Measurements from ENCODE around the gene LIMA1.

The LIMA1 gene

GRCh38 chr12:50261654-50262053 is 21.7 kb downstream of the LIMA1 start:
- CTCF ChIA-PET: no interaction called here
- POLR2A ChIA-PET: interaction anchor here (1.4 kb wide), 1 partner anchor 53 kb away, joined by 3 read pairs; no protein-coding TSS in a partner anchor
- no peak for DNase-seq (ENCODE audit: extremely low spot score)
- no peak for TF ChIP-seq ZNF384 (IDR thresholded peaks at IDR 0.05)
- TF ChIP-seq ELF4 (IDR thresholded peaks at IDR 0.05): no peak
- no peak for TF ChIP-seq PKNOX1 (IDR thresholded peaks at IDR 0.05)
- TF ChIP-seq FOXM1 (IDR thresholded peaks at IDR 0.05; ENCODE audit: borderline replicate concordance): no peak
- TF ChIP-seq HDGF (IDR thresholded peaks at IDR 0.05; ENCODE audit: borderline replicate concordance): no peak
- TF ChIP-seq L3MBTL2 (conservative IDR thresholded peaks at IDR 0.05): no peak
- no peak for TF ChIP-seq SUZ12 (IDR thresholded peaks at IDR 0.05)
- no peak for TF ChIP-seq BHLHE40 (IDR thresholded peaks at IDR 0.05; ENCODE audit: borderline replicate concordance)
- no peak for TF ChIP-seq ARNT (IDR thresholded peaks at IDR 0.05)
- TF ChIP-seq CTBP1 (IDR thresholded peaks at IDR 0.05; ENCODE audit: borderline replicate concordance): no peak
- no peak for TF ChIP-seq SP1 (IDR thresholded peaks at IDR 0.05)

GRCh38 chr12:50258167-50258551 is 25.2 kb downstream of the LIMA1 start:
- no peak for TF ChIP-seq FOXA1 (IDR thresholded peaks at IDR 0.05)
- TF ChIP-seq TARDBP (IDR thresholded peaks at IDR 0.05): no peak
- TF ChIP-seq BHLHE40 (IDR thresholded peaks at IDR 0.05; ENCODE audit: borderline replicate concordance): no peak
- TF ChIP-seq PKNOX1 (IDR thresholded peaks at IDR 0.05): no peak
- ChIA-PET CTCF (no interaction called here), POLR2A (interaction anchor here (1.4 kb wide), 1 partner anchor 37 kb away, joined by 6 read pairs; no protein-coding TSS in a partner anchor)
- DNase-seq (ENCODE audit: extremely low spot score): no peak

- no peak for DNase-seq (ENCODE audit: extremely low spot score)
- TF ChIP-seq FOXA1 (IDR thresholded peaks at IDR 0.05) (no peak), SUZ12 (IDR thresholded peaks at IDR 0.05) (no peak), TARDBP (IDR thresholded peaks at IDR 0.05) (no peak), PKNOX1 (IDR thresholded peaks at IDR 0.05) (no peak), ELF4 (IDR thresholded peaks at IDR 0.05) (no peak), FOXK2 (IDR thresholded peaks at IDR 0.05) (no peak), L3MBTL2 (conservative IDR thresholded peaks at IDR 0.05) (no peak), BHLHE40 (IDR thresholded peaks at IDR 0.05; ENCODE audit: borderline replicate concordance) (no peak), ARNT (IDR thresholded peaks at IDR 0.05) (no peak), HDGF (IDR thresholded peaks at IDR 0.05; ENCODE audit: borderline replicate concordance) (no peak), FOXM1 (IDR thresholded peaks at IDR 0.05; ENCODE audit: borderline replicate concordance) (no peak)
- ChIA-PET CTCF (no interaction called here), POLR2A (interaction anchor here (1.4 kb wide), 1 partner anchor 37 kb away, joined by 6 read pairs; no protein-coding TSS in a partner anchor)
These were observed 25.8 kb downstream of the LIMA1 start for GRCh38 chr12:50257236-50258166.

GRCh38 chr12:50256761-50257160 is 26.6 kb downstream of the LIMA1 start:
- POLR2A ChIA-PET: interaction anchor here (1.4 kb wide), 1 partner anchor 36 kb away, joined by 6 read pairs; no protein-coding TSS in a partner anchor
- no peak for DNase-seq (ENCODE audit: extremely low spot score)
- CTCF ChIA-PET: no interaction called here
- TF ChIP-seq ZNF384 (IDR thresholded peaks at IDR 0.05): no peak
- no peak for TF ChIP-seq SUZ12 (IDR thresholded peaks at IDR 0.05)
- no peak for TF ChIP-seq ELF4 (IDR thresholded peaks at IDR 0.05)
- TF ChIP-seq L3MBTL2 (conservative IDR thresholded peaks at IDR 0.05): no peak
- no peak for TF ChIP-seq FOXK2 (IDR thresholded peaks at IDR 0.05)
- no peak for TF ChIP-seq ARNT (IDR thresholded peaks at IDR 0.05)
- no peak for TF ChIP-seq TARDBP (IDR thresholded peaks at IDR 0.05)
- TF ChIP-seq LEF1 (IDR thresholded peaks at IDR 0.05; ENCODE audit: borderline replicate concordance): no peak
- TF ChIP-seq FOXA1 (IDR thresholded peaks at IDR 0.05): no peak
- no peak for TF ChIP-seq BHLHE40 (IDR thresholded peaks at IDR 0.05; ENCODE audit: borderline replicate concordance)
- TF ChIP-seq HDGF (IDR thresholded peaks at IDR 0.05; ENCODE audit: borderline replicate concordance): no peak

GRCh38 chr12:50252977-50253602 is 30.2 kb downstream of the LIMA1 start:
- ChIA-PET CTCF (no interaction called here), POLR2A (no interaction called here)
- DNase-seq (ENCODE audit: extremely low spot score): no peak
- TF ChIP-seq CTBP1 (IDR thresholded peaks at IDR 0.05; ENCODE audit: borderline replicate concordance) (no peak), TARDBP (IDR thresholded peaks at IDR 0.05) (no peak), LEF1 (IDR thresholded peaks at IDR 0.05; ENCODE audit: borderline replicate concordance) (no peak), FOXK2 (IDR thresholded peaks at IDR 0.05) (no peak), HDGF (IDR thresholded peaks at IDR 0.05; ENCODE audit: borderline replicate concordance) (no peak), BHLHE40 (IDR thresholded peaks at IDR 0.05; ENCODE audit: borderline replicate concordance) (no peak), ARNT (IDR thresholded peaks at IDR 0.05) (no peak), SUZ12 (IDR thresholded peaks at IDR 0.05) (no peak)

GRCh38 chr12:50251619-50252252 is 31.6 kb downstream of the LIMA1 start:
- DNase-seq (ENCODE audit: extremely low spot score): no peak
- POLR2A ChIA-PET: no interaction called here
- TF ChIP-seq HDGF (IDR thresholded peaks at IDR 0.05; ENCODE audit: borderline replicate concordance): no peak
- no peak for TF ChIP-seq TARDBP (IDR thresholded peaks at IDR 0.05)
- TF ChIP-seq FOXK2 (IDR thresholded peaks at IDR 0.05): no peak
- no peak for TF ChIP-seq ELF4 (IDR thresholded peaks at IDR 0.05)
- TF ChIP-seq L3MBTL2 (conservative IDR thresholded peaks at IDR 0.05): no peak
- no peak for TF ChIP-seq ZNF384 (IDR thresholded peaks at IDR 0.05)
- TF ChIP-seq LEF1 (IDR thresholded peaks at IDR 0.05; ENCODE audit: borderline replicate concordance): no peak
- no peak for TF ChIP-seq ARNT (IDR thresholded peaks at IDR 0.05)
- TF ChIP-seq FOXA1 (IDR thresholded peaks at IDR 0.05): no peak
- no peak for TF ChIP-seq SP1 (IDR thresholded peaks at IDR 0.05)
- TF ChIP-seq SUZ12 (IDR thresholded peaks at IDR 0.05): no peak
- no peak for TF ChIP-seq BHLHE40 (IDR thresholded peaks at IDR 0.05; ENCODE audit: borderline replicate concordance)
- TF ChIP-seq FOXM1 (IDR thresholded peaks at IDR 0.05; ENCODE audit: borderline replicate concordance): no peak
- no peak for TF ChIP-seq CTBP1 (IDR thresholded peaks at IDR 0.05; ENCODE audit: borderline replicate concordance)
- no peak for TF ChIP-seq NFRKB (IDR thresholded peaks at IDR 0.05)
- CTCF ChIA-PET: no interaction called here

All from HEK293T (cell line).